Middle frontal gyrus (tissue), 1 donor: ENCODE data around the gene PLGRKT.
"Not testable (repeated sequence)": the region's sequence is repeated elsewhere in the genome, so short reads cannot be mapped to it uniquely, and the experiment has no call there.

ENCODE experiments used
- DNase-seq: peaks from one replicate; pipeline ENCODE4 v3.0.0-alpha.2; 2015; ENCODE audit warnings: low spot score; ENCODE audit errors: extremely low spot score

PLGRKT gene

DNA sequence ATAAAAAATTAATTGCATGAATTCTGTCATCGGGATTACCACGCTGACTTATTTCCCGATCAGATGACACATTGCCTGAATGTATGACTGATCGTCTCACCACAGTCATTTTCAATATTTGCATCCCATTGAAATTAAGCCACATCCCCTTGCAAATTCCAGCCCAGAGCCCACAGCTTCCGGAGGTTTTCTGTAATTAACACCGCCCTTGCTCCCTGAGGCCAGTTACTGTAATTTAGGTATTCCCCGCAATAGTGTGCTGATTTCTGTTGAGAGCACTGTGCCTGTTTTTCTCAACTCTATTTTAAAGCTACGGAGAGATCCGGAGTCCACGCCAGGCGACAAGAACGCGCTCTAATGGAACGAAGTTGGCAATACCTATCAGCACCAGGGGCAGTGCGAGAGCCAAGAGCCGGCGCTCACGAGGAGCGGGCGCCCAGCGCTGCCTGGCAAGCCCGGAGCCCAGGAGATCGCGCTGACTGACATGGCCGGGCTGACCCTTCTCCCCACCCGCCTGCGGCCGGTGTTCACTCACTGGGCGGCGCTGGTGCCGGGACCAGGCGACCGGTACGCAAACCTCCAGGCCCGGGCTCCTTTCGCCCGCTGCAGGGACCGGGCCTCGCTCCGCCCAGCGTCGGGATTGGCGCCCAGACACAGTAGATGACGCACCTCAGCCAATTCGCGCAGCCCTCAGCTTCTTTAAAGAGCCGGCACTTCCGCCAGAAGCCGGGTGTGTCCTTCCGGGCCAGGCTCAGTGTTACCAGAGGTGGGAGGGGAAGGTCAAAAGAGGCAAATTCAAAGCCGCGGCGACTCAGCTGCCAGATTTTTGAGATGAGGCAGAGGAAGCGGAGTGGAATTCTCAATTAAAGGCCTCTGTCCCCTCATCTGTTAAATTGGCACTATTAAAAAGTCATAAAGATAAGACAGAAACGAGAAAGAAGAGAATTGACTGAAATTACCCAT lies at the start of gene PLGRKT:
Gene PLGRKT (minus strand): TSS at position 672 of the 963 bp plus-strand sequence. CDS start 5,948 bp downstream, outside the sequence.
- DNase-seq = peak; percentile 98

GRCh38 chr9:5486988-5487387 lies 49.3 kb upstream of the PLGRKT start:
- DNase-seq = no peak

GRCh38 chr9:5485378-5486085 lies 47.8 kb upstream of the PLGRKT start:
- DNase-seq = no peak

DNA sequence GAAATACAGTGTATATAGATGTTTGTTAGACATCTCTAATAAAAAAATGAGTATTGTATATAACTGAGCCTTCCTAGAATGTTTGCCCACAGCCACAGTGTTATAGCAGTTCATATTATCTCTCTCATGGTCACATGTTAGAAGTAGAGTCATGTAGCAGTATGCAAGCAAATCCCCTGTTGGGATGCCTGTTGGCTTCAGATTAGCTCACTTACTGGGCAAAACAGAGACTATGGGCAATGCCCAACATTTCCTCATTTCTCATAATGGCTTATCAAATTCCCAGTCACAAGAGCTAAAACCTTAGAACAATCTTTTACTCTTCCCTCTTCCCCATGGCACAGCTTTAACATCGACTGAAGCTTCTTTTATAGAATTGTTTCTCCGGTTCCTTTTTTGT lies 45.6 kb upstream of the PLGRKT start:
- DNase-seq = no peak

DNA sequence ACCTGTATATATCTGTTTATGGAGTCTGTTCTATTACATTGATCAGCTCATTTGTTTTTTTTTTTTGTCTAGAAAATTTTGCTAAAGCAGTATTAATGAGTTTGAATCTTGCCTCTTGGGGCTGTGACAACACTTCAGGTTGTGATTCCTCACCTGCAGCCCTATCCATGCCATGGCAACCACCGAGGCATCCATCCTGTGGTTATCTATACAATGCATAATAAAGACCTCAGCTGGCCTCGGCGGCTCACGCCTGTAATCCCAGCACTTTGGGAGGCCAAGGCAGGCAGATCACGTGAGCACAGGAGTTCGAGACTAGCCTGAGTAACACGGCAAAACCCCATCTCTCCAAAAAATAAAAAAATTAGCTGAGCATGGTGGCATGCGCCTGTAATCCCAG lies 44.5 kb upstream of the PLGRKT start:
- DNase-seq = no peak

GRCh38 chr9:5481322-5482040 lies 43.8 kb upstream of the PLGRKT start:
- DNase-seq = no peak

DNA sequence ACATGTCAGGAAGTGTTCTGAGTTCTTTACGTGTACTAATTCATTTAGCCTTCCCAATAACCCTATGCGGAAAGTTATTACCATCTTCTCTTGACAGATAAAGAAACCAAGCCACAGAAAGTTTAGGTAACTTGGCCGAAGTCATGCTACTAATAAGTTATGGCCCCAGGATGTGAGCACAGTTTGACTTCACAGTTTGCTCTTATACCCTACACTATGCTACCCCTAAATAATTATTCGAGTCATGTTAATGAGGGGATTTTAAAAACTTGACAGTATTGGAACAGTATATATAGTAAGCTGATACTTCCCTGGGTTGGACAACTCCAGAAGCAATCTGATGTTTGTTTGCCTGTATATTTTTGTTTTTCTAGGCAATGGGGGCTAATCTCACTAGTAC lies 43.2 kb upstream of the PLGRKT start:
- DNase-seq = no peak

- DNase-seq = no peak
Measured at GRCh38 chr9:5479994-5480694, 42.4 kb upstream of the PLGRKT start.

DNA sequence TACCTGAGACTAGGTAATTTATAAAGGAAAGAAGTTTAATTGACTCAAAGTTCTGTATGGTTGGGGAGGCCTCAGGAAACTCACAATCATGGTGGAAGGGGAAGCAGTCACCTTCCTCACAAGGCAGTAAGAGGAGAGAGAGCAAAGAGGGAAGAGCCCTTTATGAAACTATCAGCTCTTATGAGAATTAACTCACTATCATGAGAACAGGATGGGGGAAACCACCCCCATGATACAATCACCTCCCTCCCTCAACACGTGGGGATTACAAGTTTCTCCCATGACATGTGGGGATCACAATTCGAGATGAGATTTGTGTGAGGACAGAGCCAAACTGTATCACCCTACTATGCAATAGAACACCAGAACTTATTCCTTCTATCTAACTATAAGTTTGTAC lies 40.5 kb upstream of the PLGRKT start:
- DNase-seq = no peak

DNA sequence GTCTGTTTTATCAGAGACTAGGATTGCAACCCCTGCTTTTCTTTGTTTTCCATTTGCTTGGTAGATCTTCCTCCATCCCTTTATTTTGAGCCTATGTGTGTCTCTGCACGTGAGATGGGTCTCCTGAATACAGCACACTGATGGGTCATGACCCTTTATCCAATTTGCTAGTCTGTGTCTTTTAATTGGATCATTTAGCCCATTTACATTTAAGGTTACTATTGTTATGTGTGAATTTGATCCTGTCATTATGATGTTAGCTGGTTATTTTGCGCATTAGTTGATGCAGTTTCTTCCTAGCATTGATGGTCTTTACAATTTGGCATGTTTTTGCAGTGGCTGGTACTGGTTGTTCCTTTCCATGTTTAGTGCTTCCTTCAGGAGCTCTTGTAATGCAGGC lies 37.9 kb upstream of the PLGRKT start:
- DNase-seq = not testable (repeated sequence)

- DNase-seq = no peak
Measured at GRCh38 chr9:5470816-5471215, 33.1 kb upstream of the PLGRKT start.

DNA sequence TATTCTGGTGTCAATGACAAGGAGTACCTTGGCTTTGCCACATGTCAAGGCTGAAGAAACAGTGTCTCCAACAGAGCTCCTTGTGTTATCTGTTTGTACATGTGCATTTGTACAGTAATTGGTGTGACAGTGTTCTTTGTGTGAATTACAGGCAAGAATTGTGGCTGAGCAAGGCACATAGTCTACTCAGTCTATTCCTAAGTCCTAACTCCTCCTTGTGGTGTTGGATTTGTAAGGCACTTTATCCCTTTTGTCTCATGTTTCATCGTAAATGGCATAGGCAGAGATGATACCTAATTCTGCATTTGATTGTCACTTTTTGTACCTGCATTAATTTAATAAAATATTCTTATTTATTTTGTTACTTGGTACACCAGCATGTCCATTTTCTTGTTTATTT lies 32.4 kb upstream of the PLGRKT start:
- DNase-seq = no peak

DNA sequence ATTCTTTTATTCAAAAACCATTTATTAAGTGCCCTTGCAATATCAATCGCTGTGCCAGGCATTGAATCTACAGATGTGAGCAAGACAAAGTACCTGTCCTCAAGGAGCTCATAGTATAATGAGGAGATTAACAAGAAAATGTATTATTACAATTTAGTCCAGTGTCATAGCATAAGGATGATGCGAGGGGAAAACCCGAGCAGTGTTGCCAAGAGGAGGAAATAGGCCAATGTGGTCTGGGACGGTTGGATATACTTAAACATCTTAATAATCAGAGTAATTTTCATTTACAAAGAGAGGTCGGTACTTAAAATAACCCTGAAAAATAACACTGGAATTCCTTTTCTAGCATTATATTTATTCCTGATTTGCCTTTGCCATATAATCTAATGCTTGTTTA lies 31.1 kb upstream of the PLGRKT start:
- no peak for DNase-seq

DNA sequence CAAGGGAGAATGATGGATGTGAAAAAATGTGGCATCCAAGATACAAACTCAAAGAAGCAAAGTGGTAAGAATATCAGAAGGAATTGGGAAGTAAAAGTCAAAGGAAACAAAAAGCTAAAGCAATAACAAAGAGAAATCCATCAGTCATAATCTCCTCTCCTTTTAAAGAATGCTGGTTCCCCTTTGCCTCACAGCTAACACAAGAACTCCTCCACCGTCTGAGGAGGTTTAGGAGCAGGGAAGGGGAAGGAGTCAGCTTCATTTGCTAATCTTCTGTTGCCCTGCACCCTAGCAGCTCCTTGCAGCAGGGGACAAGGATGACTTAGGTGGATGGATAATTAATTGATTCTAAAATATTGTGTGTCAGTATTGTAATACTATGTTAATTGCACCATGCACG lies 29.0 kb upstream of the PLGRKT start:
- no peak for DNase-seq

- no peak for DNase-seq
Measured at GRCh38 chr9:5466005-5466404, 28.3 kb upstream of the PLGRKT start.

DNA sequence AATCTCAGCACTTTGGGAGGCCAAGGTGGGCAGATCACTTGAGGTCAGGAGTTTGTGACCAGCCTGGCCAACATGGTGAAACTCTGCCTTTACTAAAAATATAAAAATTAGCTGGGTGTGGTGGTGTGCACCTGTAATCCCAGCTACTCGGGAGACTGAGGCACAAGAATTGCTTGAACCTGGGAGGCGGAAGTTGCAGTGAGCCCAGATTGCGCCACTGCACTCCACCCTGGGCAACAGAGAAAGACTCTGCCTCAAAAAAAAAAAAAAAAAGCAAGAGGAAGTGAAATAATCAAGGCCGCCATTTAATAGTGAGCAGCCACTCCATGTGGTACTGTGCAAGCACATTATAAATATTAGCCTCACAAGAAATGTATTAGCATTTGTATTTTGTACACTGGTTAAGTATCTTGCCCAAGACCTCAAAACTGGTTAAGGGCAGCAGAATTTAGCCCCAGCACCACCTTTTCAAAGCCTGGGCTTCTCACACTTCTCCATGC lies 27.2 kb upstream of the PLGRKT start:
- DNase-seq = not testable (repeated sequence)

GRCh38 chr9:5460157-5460556 lies 22.4 kb upstream of the PLGRKT start:
- no peak for DNase-seq

- no peak for DNase-seq
Measured at GRCh38 chr9:5459289-5459829, 21.6 kb upstream of the PLGRKT start.

DNA sequence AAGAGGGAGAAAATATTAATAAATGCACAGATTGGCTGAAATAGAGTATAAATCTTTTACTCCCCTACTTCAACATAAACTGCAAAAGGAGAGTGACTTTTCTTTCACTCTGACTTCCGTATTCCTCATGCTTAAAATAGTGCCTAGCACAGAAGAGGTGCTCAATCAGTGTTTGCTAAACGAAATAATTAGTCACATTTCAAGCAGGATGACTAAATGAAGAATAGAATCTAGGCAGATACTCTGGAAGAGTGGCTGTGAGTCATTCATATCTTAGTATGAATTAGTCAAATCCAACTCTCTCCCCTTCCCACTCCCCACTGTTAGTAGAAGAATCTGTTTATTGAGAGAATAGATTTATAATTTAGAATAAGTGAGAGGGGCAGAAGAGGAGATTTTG lies 17.5 kb upstream of the PLGRKT start:
- no peak for DNase-seq

DNA sequence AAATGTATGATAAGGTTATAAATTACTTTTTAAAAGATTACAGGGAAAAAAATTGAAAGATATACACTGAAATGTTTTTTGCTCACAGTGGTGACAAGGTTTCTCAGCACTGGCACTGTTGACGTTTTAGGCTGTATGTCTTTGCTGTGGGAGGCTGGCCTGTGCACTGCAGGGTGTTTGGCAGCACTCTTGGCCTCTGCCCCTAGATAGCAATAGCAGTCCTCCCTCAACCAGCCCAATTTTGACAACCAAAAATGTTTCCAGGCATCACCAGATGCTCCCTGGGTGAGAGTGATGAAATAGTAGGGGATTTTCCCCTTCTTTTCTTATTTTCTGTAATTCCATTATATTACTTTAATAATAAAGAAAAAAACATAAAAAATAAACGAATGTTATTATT lies 15.9 kb upstream of the PLGRKT start:
- no peak for DNase-seq

DNA sequence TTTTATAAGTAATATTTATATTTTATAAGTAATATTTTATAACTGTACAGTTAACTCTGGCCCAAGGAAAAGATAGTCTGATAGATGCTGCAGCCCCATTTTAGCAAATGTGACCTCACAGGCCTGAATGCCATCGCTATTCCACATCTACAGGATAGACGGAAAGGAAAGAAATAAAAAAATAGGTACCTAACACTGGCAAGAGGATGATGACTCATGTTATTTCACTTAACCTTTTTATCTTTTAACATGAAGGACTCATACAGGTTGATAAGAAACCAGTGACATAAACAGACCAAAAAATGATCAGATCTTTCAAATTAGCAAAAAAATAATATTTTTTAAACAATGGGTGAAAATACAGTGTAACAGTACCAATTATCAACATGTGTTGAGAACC lies 15.3 kb upstream of the PLGRKT start:
- DNase-seq = no peak
